Measurements from ENCODE around the gene NFIX. TPM values are rescaled to one million over a fixed set of nuclear protein-coding genes. Genes with fewer than 3 reads are reported as not detected.
A peak's percentile ranks its signal among the peaks of the same experiment; 100 is the strongest.

NFIX gene
- total and polyA plus RNA-seq, 2 experiments from 2014 or later: 0.06 to 0.14 TPM

GRCh38 chr19:12996406-12997094, 1.3 kb downstream of the NFIX start:
- DNase-seq (ENCODE audit: low spot score): peak; percentile 75
- peak overlapping the region; percentile 92 for H2AFZ ChIP-seq
- Mint-ChIP-seq H3K27me3 (ENCODE audit: insufficient read depth, low read depth, poor library complexity) (peaks cover 86% of the 10 kb centered on the region), H3K9me3 (peaks cover 5% of the 10 kb centered on the region; the same call in 1 of the 3 replicates), H3K4me1 (peaks cover 5% of the 10 kb centered on the region), H3K27ac (no peak overlapping the region), H3K4me3 (peak overlapping the region; percentile 21; the same call in 2 of the 3 replicates), H3K36me3 (ENCODE audit: low read depth) (peaks cover 4% of the 10 kb centered on the region; the same call in 2 of the 3 replicates)
- no peak overlapping the region for H3K27ac ChIP-seq (ENCODE audit: low read depth)
- no peak for TF ChIP-seq CREB1 (CRISPR knock-in tag; IDR thresholded peaks at IDR 0.05; ENCODE audit: low read depth)
- TF ChIP-seq EZH2phosphoT487 (IDR thresholded peaks at IDR 0.05; ENCODE audit: unreplicated experiment): peak; percentile 22
- no peak for TF ChIP-seq JUNB (IDR thresholded peaks at IDR 0.05; ENCODE audit: unreplicated experiment)
- TF ChIP-seq, protein P1, sequence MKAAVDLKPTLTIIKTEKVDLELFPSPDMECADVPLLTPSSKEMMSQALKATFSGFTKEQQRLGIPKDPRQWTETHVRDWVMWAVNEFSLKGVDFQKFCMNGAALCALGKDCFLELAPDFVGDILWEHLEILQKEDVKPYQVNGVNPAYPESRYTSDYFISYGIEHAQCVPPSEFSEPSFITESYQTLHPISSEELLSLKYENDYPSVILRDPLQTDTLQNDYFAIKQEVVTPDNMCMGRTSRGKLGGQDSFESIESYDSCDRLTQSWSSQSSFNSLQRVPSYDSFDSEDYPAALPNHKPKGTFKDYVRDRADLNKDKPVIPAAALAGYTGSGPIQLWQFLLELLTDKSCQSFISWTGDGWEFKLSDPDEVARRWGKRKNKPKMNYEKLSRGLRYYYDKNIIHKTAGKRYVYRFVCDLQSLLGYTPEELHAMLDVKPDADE (IDR thresholded peaks at IDR 0.05): no peak
- TF ChIP-seq, protein P2, sequence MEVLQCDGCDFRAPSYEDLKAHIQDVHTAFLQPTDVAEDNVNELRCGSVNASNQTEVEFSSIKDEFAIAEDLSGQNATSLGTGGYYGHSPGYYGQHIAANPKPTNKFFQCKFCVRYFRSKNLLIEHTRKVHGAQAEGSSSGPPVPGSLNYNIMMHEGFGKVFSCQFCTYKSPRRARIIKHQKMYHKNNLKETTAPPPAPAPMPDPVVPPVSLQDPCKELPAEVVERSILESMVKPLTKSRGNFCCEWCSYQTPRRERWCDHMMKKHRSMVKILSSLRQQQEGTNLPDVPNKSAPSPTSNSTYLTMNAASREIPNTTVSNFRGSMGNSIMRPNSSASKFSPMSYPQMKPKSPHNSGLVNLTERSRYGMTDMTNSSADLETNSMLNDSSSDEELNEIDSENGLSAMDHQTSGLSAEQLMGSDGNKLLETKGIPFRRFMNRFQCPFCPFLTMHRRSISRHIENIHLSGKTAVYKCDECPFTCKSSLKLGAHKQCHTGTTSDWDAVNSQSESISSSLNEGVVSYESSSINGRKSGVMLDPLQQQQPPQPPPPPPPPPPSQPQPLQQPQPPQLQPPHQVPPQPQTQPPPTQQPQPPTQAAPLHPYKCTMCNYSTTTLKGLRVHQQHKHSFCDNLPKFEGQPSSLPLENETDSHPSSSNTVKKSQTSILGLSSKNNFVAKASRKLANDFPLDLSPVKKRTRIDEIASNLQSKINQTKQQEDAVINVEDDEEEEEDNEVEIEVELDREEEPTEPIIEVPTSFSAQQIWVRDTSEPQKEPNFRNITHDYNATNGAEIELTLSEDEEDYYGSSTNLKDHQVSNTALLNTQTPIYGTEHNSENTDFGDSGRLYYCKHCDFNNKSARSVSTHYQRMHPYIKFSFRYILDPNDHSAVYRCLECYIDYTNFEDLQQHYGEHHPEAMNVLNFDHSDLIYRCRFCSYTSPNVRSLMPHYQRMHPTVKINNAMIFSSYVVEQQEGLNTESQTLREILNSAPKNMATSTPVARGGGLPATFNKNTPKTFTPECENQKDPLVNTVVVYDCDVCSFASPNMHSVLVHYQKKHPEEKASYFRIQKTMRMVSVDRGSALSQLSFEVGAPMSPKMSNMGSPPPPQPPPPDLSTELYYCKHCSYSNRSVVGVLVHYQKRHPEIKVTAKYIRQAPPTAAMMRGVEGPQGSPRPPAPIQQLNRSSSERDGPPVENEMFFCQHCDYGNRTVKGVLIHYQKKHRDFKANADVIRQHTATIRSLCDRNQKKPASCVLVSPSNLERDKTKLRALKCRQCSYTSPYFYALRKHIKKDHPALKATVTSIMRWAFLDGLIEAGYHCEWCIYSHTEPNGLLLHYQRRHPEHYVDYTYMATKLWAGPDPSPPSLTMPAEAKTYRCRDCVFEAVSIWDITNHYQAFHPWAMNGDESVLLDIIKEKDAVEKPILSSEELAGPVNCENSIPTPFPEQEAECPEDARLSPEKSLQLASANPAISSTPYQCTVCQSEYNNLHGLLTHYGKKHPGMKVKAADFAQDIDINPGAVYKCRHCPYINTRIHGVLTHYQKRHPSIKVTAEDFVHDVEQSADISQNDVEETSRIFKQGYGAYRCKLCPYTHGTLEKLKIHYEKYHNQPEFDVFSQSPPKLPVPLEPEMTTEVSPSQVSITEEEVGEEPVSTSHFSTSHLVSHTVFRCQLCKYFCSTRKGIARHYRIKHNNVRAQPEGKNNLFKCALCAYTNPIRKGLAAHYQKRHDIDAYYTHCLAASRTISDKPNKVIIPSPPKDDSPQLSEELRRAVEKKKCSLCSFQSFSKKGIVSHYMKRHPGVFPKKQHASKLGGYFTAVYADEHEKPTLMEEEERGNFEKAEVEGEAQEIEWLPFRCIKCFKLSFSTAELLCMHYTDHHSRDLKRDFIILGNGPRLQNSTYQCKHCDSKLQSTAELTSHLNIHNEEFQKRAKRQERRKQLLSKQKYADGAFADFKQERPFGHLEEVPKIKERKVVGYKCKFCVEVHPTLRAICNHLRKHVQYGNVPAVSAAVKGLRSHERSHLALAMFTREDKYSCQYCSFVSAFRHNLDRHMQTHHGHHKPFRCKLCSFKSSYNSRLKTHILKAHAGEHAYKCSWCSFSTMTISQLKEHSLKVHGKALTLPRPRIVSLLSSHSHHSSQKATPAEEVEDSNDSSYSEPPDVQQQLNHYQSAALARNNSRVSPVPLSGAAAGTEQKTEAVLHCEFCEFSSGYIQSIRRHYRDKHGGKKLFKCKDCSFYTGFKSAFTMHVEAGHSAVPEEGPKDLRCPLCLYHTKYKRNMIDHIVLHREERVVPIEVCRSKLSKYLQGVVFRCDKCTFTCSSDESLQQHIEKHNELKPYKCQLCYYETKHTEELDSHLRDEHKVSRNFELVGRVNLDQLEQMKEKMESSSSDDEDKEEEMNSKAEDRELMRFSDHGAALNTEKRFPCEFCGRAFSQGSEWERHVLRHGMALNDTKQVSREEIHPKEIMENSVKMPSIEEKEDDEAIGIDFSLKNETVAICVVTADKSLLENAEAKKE (CRISPR knock-in tag; IDR thresholded peaks at IDR 0.05): no peak
- TF ChIP-seq NANOG (IDR thresholded peaks at IDR 0.05; ENCODE audit: borderline replicate concordance): no peak
- no peak for TF ChIP-seq STAT1 (IDR thresholded peaks at IDR 0.05; ENCODE audit: unreplicated experiment)
- TF ChIP-seq, protein P3, sequence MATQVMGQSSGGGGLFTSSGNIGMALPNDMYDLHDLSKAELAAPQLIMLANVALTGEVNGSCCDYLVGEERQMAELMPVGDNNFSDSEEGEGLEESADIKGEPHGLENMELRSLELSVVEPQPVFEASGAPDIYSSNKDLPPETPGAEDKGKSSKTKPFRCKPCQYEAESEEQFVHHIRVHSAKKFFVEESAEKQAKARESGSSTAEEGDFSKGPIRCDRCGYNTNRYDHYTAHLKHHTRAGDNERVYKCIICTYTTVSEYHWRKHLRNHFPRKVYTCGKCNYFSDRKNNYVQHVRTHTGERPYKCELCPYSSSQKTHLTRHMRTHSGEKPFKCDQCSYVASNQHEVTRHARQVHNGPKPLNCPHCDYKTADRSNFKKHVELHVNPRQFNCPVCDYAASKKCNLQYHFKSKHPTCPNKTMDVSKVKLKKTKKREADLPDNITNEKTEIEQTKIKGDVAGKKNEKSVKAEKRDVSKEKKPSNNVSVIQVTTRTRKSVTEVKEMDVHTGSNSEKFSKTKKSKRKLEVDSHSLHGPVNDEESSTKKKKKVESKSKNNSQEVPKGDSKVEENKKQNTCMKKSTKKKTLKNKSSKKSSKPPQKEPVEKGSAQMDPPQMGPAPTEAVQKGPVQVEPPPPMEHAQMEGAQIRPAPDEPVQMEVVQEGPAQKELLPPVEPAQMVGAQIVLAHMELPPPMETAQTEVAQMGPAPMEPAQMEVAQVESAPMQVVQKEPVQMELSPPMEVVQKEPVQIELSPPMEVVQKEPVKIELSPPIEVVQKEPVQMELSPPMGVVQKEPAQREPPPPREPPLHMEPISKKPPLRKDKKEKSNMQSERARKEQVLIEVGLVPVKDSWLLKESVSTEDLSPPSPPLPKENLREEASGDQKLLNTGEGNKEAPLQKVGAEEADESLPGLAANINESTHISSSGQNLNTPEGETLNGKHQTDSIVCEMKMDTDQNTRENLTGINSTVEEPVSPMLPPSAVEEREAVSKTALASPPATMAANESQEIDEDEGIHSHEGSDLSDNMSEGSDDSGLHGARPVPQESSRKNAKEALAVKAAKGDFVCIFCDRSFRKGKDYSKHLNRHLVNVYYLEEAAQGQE (IDR thresholded peaks at IDR 0.05; ENCODE audit: unreplicated experiment): no peak
- no peak for TF ChIP-seq ZNF114 (CRISPR knock-in tag; IDR thresholded peaks at IDR 0.05)
- TF ChIP-seq CTCF (conservative IDR thresholded peaks at IDR 0.05; ENCODE audit: low read depth in 2 of 2): peak in 1 of 2 experiments; percentile 36; a peak in 2 of 4 replicates
- peak; percentile 87 for TF ChIP-seq EZH2 (IDR thresholded peaks at IDR 0.05; ENCODE audit: low read depth, unreplicated experiment)
- TF ChIP-seq POLR2AphosphoS5 (IDR thresholded peaks at IDR 0.05; ENCODE audit: low read depth): no peak
- TF ChIP-seq ZNF331 (CRISPR knock-in tag; IDR thresholded peaks at IDR 0.05; ENCODE audit: low read depth): no peak
- peaks cover 88% of the 10 kb centered on the region for H3K27me3 ChIP-seq (ENCODE audit: insufficient read depth)
- peak overlapping the region; percentile 49 for H3K4me3 ChIP-seq
- H3K36me3 ChIP-seq (ENCODE audit: insufficient read depth): no peaks in the 10 kb centered on the region
- H3F3A ChIP-seq (replicated peaks; ENCODE audit: low read depth): peaks cover 8% of the 10 kb centered on the region; the same call in 1 of the 2 replicates
- no peaks in the 10 kb centered on the region for H3K79me2 ChIP-seq (replicated peaks; ENCODE audit: insufficient read depth)
- no peaks in the 10 kb centered on the region for H3K9me2 ChIP-seq (ENCODE audit: insufficient read depth)
- H3K4me2 ChIP-seq: peak overlapping the region; percentile 81
- no peaks in the 10 kb centered on the region for H3K4me1 ChIP-seq (ENCODE audit: insufficient read depth)
- peak; percentile 86 for ATAC-seq
- no peaks in the 10 kb centered on the region; the same call in 1 of the 2 replicates for H4K20me1 ChIP-seq (replicated peaks; ENCODE audit: insufficient read depth)

All from GM23338 (cell line).